GM12878 (cell line): Measurements from ENCODE around the gene TMEM91. TPM values are rescaled to one million over a fixed set of nuclear protein-coding genes. Genes with fewer than 3 reads are reported as not detected.

Experiments
- BRCA1 ChIP-seq: IDR thresholded peaks from 2 replicates; pipeline ENCODE4 v1.6.1; 2011; ENCODE audit warnings: low read depth, low read length, improper control_type of control experiment
- LARP7 ChIP-seq: fragments of 450-650 bp; IDR thresholded peaks from 2 replicates; pipeline ENCODE4 v1.6.1; 2017; ENCODE audit warnings: mild to moderate bottlenecking
- MEF2A ChIP-seq: IDR thresholded peaks from 2 replicates; pipeline ENCODE4 v1.6.1; 2011; ENCODE audit warnings: low read depth, mild to moderate bottlenecking, low read length, moderate library complexity; ENCODE audit not compliant: insufficient read depth
- NBN ChIP-seq: fragments of 450-650 bp; IDR thresholded peaks from 2 replicates; pipeline ENCODE4 v1.6.1; 2016
- NFYA ChIP-seq: IDR thresholded peaks from 2 replicates; pipeline ENCODE4 v1.6.1; 2011; ENCODE audit warnings: low read depth, mild to moderate bottlenecking, low read length, improper control_type of control experiment, borderline replicate concordance
- NFYB ChIP-seq: IDR thresholded peaks from 2 replicates; pipeline ENCODE4 v1.6.1; 2011; ENCODE audit warnings: low read depth, mild to moderate bottlenecking, low read length, improper control_type of control experiment, moderate library complexity; ENCODE audit not compliant: insufficient read depth
- NR2C1 ChIP-seq: fragments of 450-650 bp; IDR thresholded peaks from 2 replicates; pipeline ENCODE4 v1.6.1; 2017; ENCODE audit warnings: antibody characterized with exemption, mild to moderate bottlenecking, moderate library complexity
- PAX5 ChIP-seq: IDR thresholded peaks from 2 replicates; pipeline ENCODE4 v1.6.1; 2011; ENCODE audit warnings: low read depth, low read length, borderline replicate concordance
- POLR2A ChIP-seq: IDR thresholded peaks from 2 replicates; pipeline ENCODE4 v1.6.1; 2011; ENCODE audit warnings: low read depth, mild to moderate bottlenecking, low read length
- POLR2AphosphoS5 ChIP-seq: IDR thresholded peaks from 2 replicates; pipeline ENCODE4 v1.6.1; 2011; ENCODE audit warnings: mild to moderate bottlenecking, low read length, inconsistent platforms
- RUNX3 ChIP-seq: IDR thresholded peaks from 2 replicates; pipeline ENCODE4 v1.6.1; 2012; ENCODE audit warnings: low read length, inconsistent platforms
- SIX5 ChIP-seq: IDR thresholded peaks from 2 replicates; pipeline ENCODE4 v1.6.1; 2011; ENCODE audit warnings: mild to moderate bottlenecking, low read depth, low read length, moderate library complexity; ENCODE audit not compliant: severe bottlenecking
- SKIL ChIP-seq: fragments of 450-650 bp; IDR thresholded peaks from 2 replicates; pipeline ENCODE4 v1.6.1; 2017; ENCODE audit warnings: mild to moderate bottlenecking, low read depth, inconsistent platforms; ENCODE audit not compliant: poor library complexity, severe bottlenecking
- SMARCA5 ChIP-seq: fragments of 450-650 bp; IDR thresholded peaks from 2 replicates; pipeline ENCODE4 v1.6.1; 2017; ENCODE audit warnings: mild to moderate bottlenecking
- STAT1 ChIP-seq: fragments of 450-650 bp; conservative IDR thresholded peaks from 2 replicates; pipeline ENCODE4 v1.6.1; 2014; ENCODE audit warnings: antibody characterized with exemption, mild to moderate bottlenecking
- WRNIP1 ChIP-seq: IDR thresholded peaks from 2 replicates; pipeline ENCODE4 v1.6.1; 2011; ENCODE audit warnings: low read depth, low read length, improper control_type of control experiment, borderline replicate concordance
- ZBTB11 ChIP-seq: fragments of 450-650 bp; formaldehyde crosslinking; IDR thresholded peaks from 2 replicates; pipeline ENCODE4 v1.5.0; 2022; ENCODE audit warnings: mild to moderate bottlenecking, missing genetic modification characterization
- polyA plus RNA-seq, 11 experiments: library from polyadenylated mRNA; depleted of rRNA in 4 of 11; unstranded in 6 of 11; stranded (reverse) in 5 of 11; fragments of >200 nt; fragmentation: Nextera tagmentation in 4 of 11; fragmentation: Illumina TruSeq in 1 of 11; extraction: Ambion mirVana in 4 of 11; extraction: Trizol in 1 of 11; gene quantifications; 1 replicate in 1 of 11; 2 replicates in 10 of 11; pipeline versions ENCODE4 v1.2.1 to v1.2.3, GENCODE V29; 2011 to 2016; ENCODE audit warnings: inconsistent platforms in 2 of 11, missing spikeins in 2 of 11, low read depth in 1 of 11
- total RNA-seq, 4 experiments: library from RNA; depleted of rRNA in 3 of 4; stranded (reverse); fragments of >200 nt in 3 of 4; fragmentation: Illumina TruSeq in 1 of 4; extraction: Trizol in 1 of 4; gene quantifications; 2 replicates each; pipeline versions ENCODE4 v1.2.1 to v1.2.3, GENCODE V29; 2013 to 2021
- TF ChIP-seq, protein P1 (sequence below): IDR thresholded peaks from 2 replicates; pipeline ENCODE4 v1.6.1; 2012; ENCODE audit warnings: mild to moderate bottlenecking, low read depth, low read length
- TF ChIP-seq, protein P2 (sequence below), 3 experiments: IDR thresholded peaks in 2 of 3; conservative IDR thresholded peaks in 1 of 3; 2 replicates each; pipeline ENCODE4 v1.5.1; 2011; ENCODE audit warnings: low read depth in 3 of 3, low read length in 3 of 3, mild to moderate bottlenecking in 3 of 3, control low read depth in 2 of 3, moderate library complexity in 2 of 3, inconsistent platforms in 1 of 3, mixed read lengths in 1 of 3; ENCODE audit not compliant: control insufficient read depth in 2 of 3, insufficient read depth in 1 of 3; ENCODE audit errors: extremely low read depth in 1 of 3

The TMEM91 gene
- total and polyA plus RNA-seq, 10 of the 15 experiments (the other 5 are each of a cell fraction or from before 2014, with no cell fraction given): 1.5 to 5.5 (median 2.7) TPM

GRCh38 chr19:41327076-41327575 is 49.2 kb upstream of the TMEM91 start (continued):
- no peak for TF ChIP-seq SIX5
- TF ChIP-seq, protein P1, sequence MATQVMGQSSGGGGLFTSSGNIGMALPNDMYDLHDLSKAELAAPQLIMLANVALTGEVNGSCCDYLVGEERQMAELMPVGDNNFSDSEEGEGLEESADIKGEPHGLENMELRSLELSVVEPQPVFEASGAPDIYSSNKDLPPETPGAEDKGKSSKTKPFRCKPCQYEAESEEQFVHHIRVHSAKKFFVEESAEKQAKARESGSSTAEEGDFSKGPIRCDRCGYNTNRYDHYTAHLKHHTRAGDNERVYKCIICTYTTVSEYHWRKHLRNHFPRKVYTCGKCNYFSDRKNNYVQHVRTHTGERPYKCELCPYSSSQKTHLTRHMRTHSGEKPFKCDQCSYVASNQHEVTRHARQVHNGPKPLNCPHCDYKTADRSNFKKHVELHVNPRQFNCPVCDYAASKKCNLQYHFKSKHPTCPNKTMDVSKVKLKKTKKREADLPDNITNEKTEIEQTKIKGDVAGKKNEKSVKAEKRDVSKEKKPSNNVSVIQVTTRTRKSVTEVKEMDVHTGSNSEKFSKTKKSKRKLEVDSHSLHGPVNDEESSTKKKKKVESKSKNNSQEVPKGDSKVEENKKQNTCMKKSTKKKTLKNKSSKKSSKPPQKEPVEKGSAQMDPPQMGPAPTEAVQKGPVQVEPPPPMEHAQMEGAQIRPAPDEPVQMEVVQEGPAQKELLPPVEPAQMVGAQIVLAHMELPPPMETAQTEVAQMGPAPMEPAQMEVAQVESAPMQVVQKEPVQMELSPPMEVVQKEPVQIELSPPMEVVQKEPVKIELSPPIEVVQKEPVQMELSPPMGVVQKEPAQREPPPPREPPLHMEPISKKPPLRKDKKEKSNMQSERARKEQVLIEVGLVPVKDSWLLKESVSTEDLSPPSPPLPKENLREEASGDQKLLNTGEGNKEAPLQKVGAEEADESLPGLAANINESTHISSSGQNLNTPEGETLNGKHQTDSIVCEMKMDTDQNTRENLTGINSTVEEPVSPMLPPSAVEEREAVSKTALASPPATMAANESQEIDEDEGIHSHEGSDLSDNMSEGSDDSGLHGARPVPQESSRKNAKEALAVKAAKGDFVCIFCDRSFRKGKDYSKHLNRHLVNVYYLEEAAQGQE: no peak
- TF ChIP-seq BRCA1: no peak
- TF ChIP-seq RUNX3: no peak
- no peak for TF ChIP-seq WRNIP1
- 0 out of 2 replicates have a peak, but pooled peaks have one; percentile 12 for TF ChIP-seq LARP7
- no peak for TF ChIP-seq PAX5
- no peak for TF ChIP-seq SKIL
- TF ChIP-seq NFYA: no peak
- TF ChIP-seq, protein P2, sequence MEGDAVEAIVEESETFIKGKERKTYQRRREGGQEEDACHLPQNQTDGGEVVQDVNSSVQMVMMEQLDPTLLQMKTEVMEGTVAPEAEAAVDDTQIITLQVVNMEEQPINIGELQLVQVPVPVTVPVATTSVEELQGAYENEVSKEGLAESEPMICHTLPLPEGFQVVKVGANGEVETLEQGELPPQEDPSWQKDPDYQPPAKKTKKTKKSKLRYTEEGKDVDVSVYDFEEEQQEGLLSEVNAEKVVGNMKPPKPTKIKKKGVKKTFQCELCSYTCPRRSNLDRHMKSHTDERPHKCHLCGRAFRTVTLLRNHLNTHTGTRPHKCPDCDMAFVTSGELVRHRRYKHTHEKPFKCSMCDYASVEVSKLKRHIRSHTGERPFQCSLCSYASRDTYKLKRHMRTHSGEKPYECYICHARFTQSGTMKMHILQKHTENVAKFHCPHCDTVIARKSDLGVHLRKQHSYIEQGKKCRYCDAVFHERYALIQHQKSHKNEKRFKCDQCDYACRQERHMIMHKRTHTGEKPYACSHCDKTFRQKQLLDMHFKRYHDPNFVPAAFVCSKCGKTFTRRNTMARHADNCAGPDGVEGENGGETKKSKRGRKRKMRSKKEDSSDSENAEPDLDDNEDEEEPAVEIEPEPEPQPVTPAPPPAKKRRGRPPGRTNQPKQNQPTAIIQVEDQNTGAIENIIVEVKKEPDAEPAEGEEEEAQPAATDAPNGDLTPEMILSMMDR (IDR thresholded peaks at IDR 0.05 in 2 of 3, conservative IDR thresholded peaks at IDR 0.05 in 1 of 3; ENCODE audit: control insufficient read depth in 2 of 3, extremely low read depth in 1 of 3, insufficient read depth in 1 of 3, low read depth in 3 of 3, low read length in 3 of 3): no peak
- TF ChIP-seq NR2C1: no peak
- no peak for TF ChIP-seq POLR2A
- peak; percentile 21; the same call in 1 of the 2 replicates for TF ChIP-seq SMARCA5
- 0 out of 2 replicates have a peak, but pooled peaks have one; percentile 12 for TF ChIP-seq ZBTB11 (CRISPR knock-in tag)
- no peak for TF ChIP-seq NFYB
- TF ChIP-seq MEF2A: no peak
- TF ChIP-seq STAT1: no peak
- peak; percentile 46 for TF ChIP-seq NBN
- peak; percentile 52 for TF ChIP-seq POLR2AphosphoS5
